Tongue (tissue), 2 donors: Measurements from ENCODE around the gene UBE2D1. TPM values are rescaled to one million over a fixed set of nuclear protein-coding genes. Genes with fewer than 3 reads are reported as not detected.

Experiments
- DNase-seq: peaks from one replicate; pipeline ENCODE4 v3.0.0-alpha.2; 2015
- total RNA-seq: library from RNA; depleted of rRNA; stranded (reverse); fragments of >200 nt; gene quantifications from one replicate; pipeline ENCODE4 v1.2.3, GENCODE V29; 2014

Gene UBE2D1
- total RNA-seq, 1 donor from 2014 or later: 22.7 TPM

GRCh38 chr10:58341422-58341821, 6.6 kb downstream of the UBE2D1 start:
- no peak for DNase-seq

GRCh38 chr10:58341947-58342346, 7.1 kb downstream of the UBE2D1 start:
- no peak for DNase-seq

- no peak for DNase-seq
Observed at GRCh38 chr10:58347967-58348366, 13.2 kb downstream of the UBE2D1 start.

- no peak for DNase-seq
Observed at GRCh38 chr10:58348571-58349033, 13.8 kb downstream of the UBE2D1 start.

GRCh38 chr10:58350023-58350422, 15.2 kb downstream of the UBE2D1 start:
- DNase-seq: no peak

GRCh38 chr10:58350619-58351323, 16.0 kb downstream of the UBE2D1 start:
- no peak for DNase-seq

- DNase-seq: no peak
Observed at GRCh38 chr10:58351616-58352578, 17.1 kb downstream of the UBE2D1 start.

GRCh38 chr10:58352956-58353610, 18.3 kb downstream of the UBE2D1 start:
- no peak for DNase-seq

- DNase-seq: no peak
Observed at GRCh38 chr10:58356756-58357155, 21.9 kb downstream of the UBE2D1 start.

- DNase-seq: no peak
Observed at GRCh38 chr10:58358314-58358933, 23.6 kb downstream of the UBE2D1 start.

- no peak for DNase-seq
Observed at GRCh38 chr10:58358947-58359346, 24.1 kb downstream of the UBE2D1 start.

GRCh38 chr10:58359541-58359940, 24.7 kb downstream of the UBE2D1 start:
- no peak for DNase-seq

- no peak for DNase-seq
Observed at GRCh38 chr10:58360412-58361004, 25.7 kb downstream of the UBE2D1 start.

GRCh38 chr10:58361353-58361752, 26.5 kb downstream of the UBE2D1 start:
- DNase-seq: no peak

- DNase-seq: no peak
Observed at GRCh38 chr10:58362027-58362789, 27.4 kb downstream of the UBE2D1 start.

GRCh38 chr10:58367069-58367468, 32.3 kb downstream of the UBE2D1 start:
- no peak for DNase-seq

GRCh38 chr10:58371473-58371872, 36.7 kb downstream of the UBE2D1 start:
- no peak for DNase-seq

GRCh38 chr10:58372607-58373441, 38.0 kb downstream of the UBE2D1 start:
- DNase-seq: no peak

GRCh38 chr10:58373442-58373827, 38.6 kb downstream of the UBE2D1 start:
- no peak for DNase-seq

GRCh38 chr10:58382489-58382995, 47.7 kb downstream of the UBE2D1 start:
- DNase-seq: no peak
